ENCODE data around the gene DDX28.

DNA sequence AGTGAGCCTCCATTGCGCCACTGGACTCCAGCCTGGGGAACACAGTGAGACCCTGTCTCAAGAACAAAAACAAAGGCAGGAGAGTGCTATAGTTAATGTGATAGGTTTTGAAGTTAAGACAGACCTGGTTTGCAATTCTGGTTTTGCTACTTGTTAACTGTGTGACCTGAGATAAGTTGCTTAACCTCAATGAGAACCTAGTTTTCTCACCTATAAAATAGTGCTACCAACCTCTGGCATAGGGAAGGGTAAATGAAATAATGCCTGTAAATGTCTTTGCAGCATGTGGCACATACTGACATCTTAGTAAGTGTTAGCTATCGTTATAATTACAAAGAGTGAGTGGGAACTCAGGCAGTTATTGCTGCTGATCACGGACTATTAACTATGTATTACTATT is 32.4 kb upstream of the DDX28 start:
- TF ChIP-seq, protein P1, sequence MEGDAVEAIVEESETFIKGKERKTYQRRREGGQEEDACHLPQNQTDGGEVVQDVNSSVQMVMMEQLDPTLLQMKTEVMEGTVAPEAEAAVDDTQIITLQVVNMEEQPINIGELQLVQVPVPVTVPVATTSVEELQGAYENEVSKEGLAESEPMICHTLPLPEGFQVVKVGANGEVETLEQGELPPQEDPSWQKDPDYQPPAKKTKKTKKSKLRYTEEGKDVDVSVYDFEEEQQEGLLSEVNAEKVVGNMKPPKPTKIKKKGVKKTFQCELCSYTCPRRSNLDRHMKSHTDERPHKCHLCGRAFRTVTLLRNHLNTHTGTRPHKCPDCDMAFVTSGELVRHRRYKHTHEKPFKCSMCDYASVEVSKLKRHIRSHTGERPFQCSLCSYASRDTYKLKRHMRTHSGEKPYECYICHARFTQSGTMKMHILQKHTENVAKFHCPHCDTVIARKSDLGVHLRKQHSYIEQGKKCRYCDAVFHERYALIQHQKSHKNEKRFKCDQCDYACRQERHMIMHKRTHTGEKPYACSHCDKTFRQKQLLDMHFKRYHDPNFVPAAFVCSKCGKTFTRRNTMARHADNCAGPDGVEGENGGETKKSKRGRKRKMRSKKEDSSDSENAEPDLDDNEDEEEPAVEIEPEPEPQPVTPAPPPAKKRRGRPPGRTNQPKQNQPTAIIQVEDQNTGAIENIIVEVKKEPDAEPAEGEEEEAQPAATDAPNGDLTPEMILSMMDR (conservative IDR thresholded peaks at IDR 0.05; ENCODE audit: low read depth, low read length), result no peak
- TF ChIP-seq EZH2 (IDR thresholded peaks at IDR 0.05; ENCODE audit: borderline replicate concordance, low read depth, low read length, poor library complexity, severe bottlenecking), result no peak
